GM13976 (cell line): ENCODE measurements around the gene FAM216B.

Experiments used
- DNase-seq: peaks from one replicate; pipeline ENCODE4 v3.0.0; 2012; ENCODE audit warnings: low spot score
- in situ Hi-C: fragments of 300-500 bp; cut with MboI; formaldehyde crosslinking; loops from one replicate; pipeline ENCODE4 v1.12.0; 2022; ENCODE audit warnings: low sequenced_read_pairs, mixed read lengths, inconsistent platforms; ENCODE audit not compliant: unreplicated experiment
- TF ChIP-seq, protein P1 (sequence below): IDR thresholded peaks from 2 replicates; pipeline ENCODE4 v1.5.1; 2012; ENCODE audit warnings: borderline replicate concordance, mild to moderate bottlenecking; ENCODE audit not compliant: insufficient read depth; ENCODE audit errors: extremely low read depth, missing control alignments, control extremely low read depth

FAM216B gene

DNA sequence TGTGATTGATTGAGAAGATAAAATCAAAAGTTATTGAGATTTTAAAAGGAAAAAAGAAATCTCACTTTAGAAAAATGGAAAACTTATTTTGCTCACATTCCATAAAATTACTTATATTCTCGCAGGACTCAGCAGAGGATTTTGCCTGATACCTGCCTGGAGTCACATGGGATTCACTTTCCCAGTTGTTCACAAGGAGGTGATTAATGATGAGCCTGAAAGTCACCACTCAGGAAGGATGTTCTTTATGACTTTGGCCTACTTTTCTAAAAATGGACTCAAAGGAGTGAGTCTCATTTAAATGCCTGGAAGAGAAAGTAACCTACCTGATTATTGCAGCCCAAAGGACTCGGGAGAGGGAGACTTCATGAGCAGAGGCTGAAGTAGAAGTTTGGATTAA lies 34.5 kb upstream of the FAM216B start:
- TF ChIP-seq, protein P1, sequence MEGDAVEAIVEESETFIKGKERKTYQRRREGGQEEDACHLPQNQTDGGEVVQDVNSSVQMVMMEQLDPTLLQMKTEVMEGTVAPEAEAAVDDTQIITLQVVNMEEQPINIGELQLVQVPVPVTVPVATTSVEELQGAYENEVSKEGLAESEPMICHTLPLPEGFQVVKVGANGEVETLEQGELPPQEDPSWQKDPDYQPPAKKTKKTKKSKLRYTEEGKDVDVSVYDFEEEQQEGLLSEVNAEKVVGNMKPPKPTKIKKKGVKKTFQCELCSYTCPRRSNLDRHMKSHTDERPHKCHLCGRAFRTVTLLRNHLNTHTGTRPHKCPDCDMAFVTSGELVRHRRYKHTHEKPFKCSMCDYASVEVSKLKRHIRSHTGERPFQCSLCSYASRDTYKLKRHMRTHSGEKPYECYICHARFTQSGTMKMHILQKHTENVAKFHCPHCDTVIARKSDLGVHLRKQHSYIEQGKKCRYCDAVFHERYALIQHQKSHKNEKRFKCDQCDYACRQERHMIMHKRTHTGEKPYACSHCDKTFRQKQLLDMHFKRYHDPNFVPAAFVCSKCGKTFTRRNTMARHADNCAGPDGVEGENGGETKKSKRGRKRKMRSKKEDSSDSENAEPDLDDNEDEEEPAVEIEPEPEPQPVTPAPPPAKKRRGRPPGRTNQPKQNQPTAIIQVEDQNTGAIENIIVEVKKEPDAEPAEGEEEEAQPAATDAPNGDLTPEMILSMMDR: no peak
- in situ Hi-C loops: no loop called here
- DNase-seq: no peak

DNA sequence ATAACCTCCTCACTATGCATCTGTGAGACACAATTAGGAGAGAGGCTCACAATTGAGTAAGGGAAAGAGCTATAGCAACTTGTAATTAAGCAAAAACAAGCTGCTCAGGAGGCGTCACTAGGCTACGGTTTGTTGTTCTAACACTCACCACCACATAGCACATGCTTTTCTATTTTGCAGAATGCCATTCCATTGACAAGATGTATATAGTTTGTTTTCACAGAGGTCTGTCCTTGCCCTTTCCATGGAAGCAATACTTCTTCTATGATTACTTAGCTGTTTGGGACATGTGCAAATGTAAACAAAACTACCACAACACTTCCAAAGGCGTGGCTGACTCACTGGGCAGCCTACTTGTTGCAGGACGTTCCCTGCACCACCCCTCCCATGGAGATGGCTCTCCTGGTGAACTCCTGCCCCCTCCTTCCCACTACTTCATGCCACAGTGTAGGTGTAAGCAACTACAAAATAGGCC lies 33.9 kb upstream of the FAM216B start:
- DNase-seq: no peak
- TF ChIP-seq, protein P1: no peak
- in situ Hi-C loops: no loop called here

DNA sequence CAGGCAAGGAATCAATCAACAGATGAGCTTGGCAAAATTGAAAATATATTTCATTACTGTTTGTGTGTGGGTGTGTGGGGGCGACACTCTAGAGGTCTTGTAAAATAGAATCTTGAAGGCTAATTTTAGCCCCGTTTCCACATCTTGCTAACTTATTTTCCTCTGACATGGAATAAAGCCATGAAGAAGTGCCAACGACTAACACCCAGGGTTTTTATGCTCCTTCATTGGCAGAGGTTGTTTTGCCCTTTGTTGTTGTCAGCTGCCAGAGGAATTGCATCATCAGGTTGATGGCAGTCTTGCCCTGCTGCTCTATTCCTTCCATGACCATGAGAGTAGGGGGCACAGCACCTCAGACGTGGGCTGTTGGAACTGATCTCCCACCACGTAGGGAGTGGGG lies 30.6 kb upstream of the FAM216B start:
- DNase-seq: no peak
- TF ChIP-seq, protein P1: no peak

DNA sequence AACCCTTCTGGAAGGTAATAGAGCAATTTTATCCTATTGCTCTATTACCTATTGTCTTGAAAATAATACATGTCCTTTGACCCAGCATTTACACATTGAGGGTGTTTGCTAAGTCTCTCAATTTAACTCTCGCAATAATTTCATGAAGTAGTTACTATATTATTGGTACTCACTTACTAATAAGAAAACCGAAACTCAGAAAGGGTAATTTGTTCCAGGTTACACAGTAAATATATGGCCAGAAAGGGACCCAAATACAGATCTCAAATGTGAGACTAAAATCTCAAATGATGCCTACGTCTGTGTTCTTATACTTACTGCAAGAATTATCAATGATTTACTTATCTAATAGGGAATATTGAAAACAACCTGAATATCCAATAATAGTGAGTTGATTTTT lies 29.7 kb upstream of the FAM216B start:
- peak; percentile 34 for DNase-seq
- TF ChIP-seq, protein P1: no peak
- in situ Hi-C loops: no loop called here

More for the DNA sequence above, 30.6 kb upstream of the FAM216B start:
- in situ Hi-C loops: no loop called here

DNA sequence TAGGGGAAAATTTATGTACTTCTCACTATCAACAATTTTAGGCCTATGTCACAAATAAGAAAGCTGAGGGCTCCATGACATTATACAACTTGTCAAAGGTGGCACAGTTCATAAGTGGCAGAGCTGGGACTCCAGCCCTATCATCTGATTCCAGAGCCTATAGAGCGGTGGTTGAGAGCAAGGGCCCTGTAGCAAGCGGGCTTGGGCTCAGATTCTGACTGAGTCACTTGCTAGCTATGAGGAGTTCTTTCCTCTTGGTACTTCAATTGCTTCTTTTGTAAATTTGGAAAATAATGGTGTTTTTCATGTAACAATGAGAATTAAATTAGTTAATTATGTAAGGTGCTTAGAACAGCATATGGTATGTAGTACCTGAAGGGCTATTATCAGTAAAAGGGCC lies 28.7 kb upstream of the FAM216B start:
- DNase-seq: no peak
- TF ChIP-seq, protein P1: no peak
- in situ Hi-C loops: no loop called here

DNA sequence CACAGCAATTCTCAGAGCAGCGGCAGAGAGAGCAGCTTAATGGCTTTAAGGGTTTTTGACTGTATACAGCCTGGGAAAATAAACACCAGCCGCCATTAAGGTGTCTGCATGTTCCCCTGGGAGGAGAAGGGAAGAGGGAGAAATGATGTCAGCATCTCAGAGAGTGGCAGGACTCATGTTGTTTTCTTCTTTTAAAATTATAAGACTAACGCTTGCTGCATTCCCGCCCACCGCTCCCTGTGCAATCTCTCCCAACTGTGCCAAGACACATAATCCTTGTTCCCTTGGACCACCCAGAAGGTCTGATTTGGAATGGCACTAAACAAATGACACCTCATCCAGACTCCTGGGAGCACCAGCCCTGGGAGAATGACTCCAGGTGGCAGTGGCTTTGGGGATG lies 27.7 kb upstream of the FAM216B start:
- DNase-seq: no peak

More for the DNA sequence above, 27.7 kb upstream of the FAM216B start:
- TF ChIP-seq, protein P1: no peak
- in situ Hi-C loops: no loop called here
